H1 (cell line): ENCODE results near the gene SLC22A13. TPM values are rescaled to one million over a fixed set of nuclear protein-coding genes. Genes with fewer than 3 reads are reported as not detected.

Source experiments
- CTCF ChIA-PET: fragments of 300-600 bp; sonication (Branson Sonifier 250); formaldehyde crosslinking; loops from one replicate; lab custom pipeline; 2021; ENCODE audit not compliant: partially characterized antibody; lab: Charles Lee
- POLR2A ChIA-PET: fragments of 300-600 bp; sonication (Branson Sonifier 250); formaldehyde crosslinking; loops from one replicate; lab custom pipeline; 2021; ENCODE audit warnings: inconsistent platforms; ENCODE audit not compliant: partially characterized antibody; lab: Charles Lee
- DNase-seq, 2 experiments: peaks; one replicate each; pipeline versions ENCODE4 v3.0.0 to v3.0.0-alpha.2; 2010 to 2022; ENCODE audit warnings: low spot score in 2 of 2, low read depth in 1 of 2, mixed read lengths in 1 of 2
- FAIRE-seq: peaks from 2 replicates; lab custom pipeline; 2011; peaks lifted over from hg19 to GRCh38; lab: Jason Lieb, UNC
- H2AFZ ChIP-seq: 2 replicates; pipeline ENCODE4 v1.8.1; 2012; ENCODE audit warnings: low read length, inconsistent platforms
- H2AK5ac ChIP-seq: 2 replicates; pipeline ENCODE4 v1.6.1; 2013; ENCODE audit warnings: low read depth, low read length
- H2BK120ac ChIP-seq: replicated peaks from 2 replicates; pipeline ENCODE3; 2013; ENCODE audit warnings: low read depth, low read length, inconsistent platforms
- H2BK12ac ChIP-seq: 2 replicates; pipeline ENCODE4 v1.6.1; 2013; ENCODE audit warnings: low read depth, low read length
- H2BK15ac ChIP-seq: 2 replicates; pipeline ENCODE4 v1.6.1; 2013; ENCODE audit warnings: low read length
- H2BK20ac ChIP-seq: 2 replicates; pipeline ENCODE4 v1.6.1; 2013; ENCODE audit warnings: low read length
- H2BK5ac ChIP-seq: 2 replicates; pipeline ENCODE4 v1.6.1; 2013; ENCODE audit warnings: low read depth, low read length
- H3K14ac ChIP-seq: 2 replicates; pipeline ENCODE4 v1.6.1; 2013; ENCODE audit warnings: inconsistent platforms; ENCODE audit not compliant: insufficient read length
- H3K18ac ChIP-seq: 2 replicates; pipeline ENCODE4 v1.6.1; 2013; ENCODE audit warnings: low read length; ENCODE audit errors: extremely low read depth
- H3K23ac ChIP-seq: 2 replicates; pipeline ENCODE4 v1.6.1; 2013; ENCODE audit warnings: inconsistent platforms; ENCODE audit not compliant: insufficient read length
- H3K23me2 ChIP-seq: 2 replicates; pipeline ENCODE4 v1.6.1; 2013; ENCODE audit warnings: low read depth, low read length
- H3K27ac ChIP-seq: 2 replicates; pipeline ENCODE4 v1.6.1; 2011; ENCODE audit warnings: low read depth, low read length, inconsistent platforms
- H3K27me3 ChIP-seq, 4 experiments: replicated peaks in 1 of 4; 1 replicate in 1 of 4; 2 replicates in 3 of 4; pipeline versions ENCODE4 v1.6.1 to v1.8.1; 2011 to 2013; ENCODE audit warnings: low read length in 3 of 4, mild to moderate bottlenecking in 3 of 4, inconsistent platforms in 2 of 4, mixed read lengths in 2 of 4, moderate library complexity in 1 of 4; ENCODE audit not compliant: control insufficient read depth in 3 of 4, insufficient read depth in 3 of 4; ENCODE audit errors: extremely low read depth in 1 of 4
- H3K36me3 ChIP-seq, 4 experiments: 2 replicates each; pipeline versions ENCODE4 v1.6.1 to v1.8.1; 2011 to 2013; ENCODE audit warnings: mild to moderate bottlenecking in 4 of 4, low read length in 3 of 4, moderate library complexity in 2 of 4, control low read depth in 1 of 4, inconsistent platforms in 1 of 4; ENCODE audit not compliant: insufficient read depth in 4 of 4, control insufficient read depth in 2 of 4
- H3K4ac ChIP-seq: replicated peaks from 2 replicates; pipeline ENCODE3; 2013; ENCODE audit warnings: low read length, low read depth, mixed read lengths, inconsistent platforms; ENCODE audit not compliant: insufficient read length
- H3K4me1 ChIP-seq, 4 experiments: replicated peaks in 1 of 4; 1 replicate in 1 of 4; 2 replicates in 3 of 4; pipeline versions ENCODE4 v1.6.1 to v1.8.1; 2011 to 2013; ENCODE audit warnings: low read length in 3 of 4, inconsistent platforms in 2 of 4, mixed read lengths in 1 of 4; ENCODE audit not compliant: insufficient read depth in 4 of 4, control insufficient read depth in 3 of 4
- H3K4me2 ChIP-seq, 2 experiments: 2 replicates each; pipeline versions ENCODE4 v1.6.1 to v1.8.1; 2011 to 2013; ENCODE audit warnings: low read depth in 2 of 2, low read length in 2 of 2, control low read depth in 1 of 2, inconsistent platforms in 1 of 2, mild to moderate bottlenecking in 1 of 2; ENCODE audit not compliant: insufficient read depth in 1 of 2
- H3K4me3 ChIP-seq, 4 experiments: fragments of 200-600, 300-600 bp in 1 of 4; sonication (generic), shearing (Covaris generic), sonication (Bioruptor Twin) in 1 of 4; 2 replicates each; pipeline versions ENCODE4 v1.5.1 to v1.8.1; 2011 to 2016; ENCODE audit warnings: low read length in 4 of 4, low read depth in 3 of 4, control low read depth in 2 of 4, inconsistent platforms in 2 of 4, mild to moderate bottlenecking in 2 of 4, mixed read lengths in 1 of 4, moderate library complexity in 1 of 4; ENCODE audit not compliant: insufficient read depth in 2 of 4; ENCODE audit errors: extremely low read depth in 1 of 4
- H3K56ac ChIP-seq: replicated peaks from 2 replicates; pipeline ENCODE3; 2013; ENCODE audit warnings: low read depth, mild to moderate bottlenecking, mixed read lengths, low read length, inconsistent platforms; ENCODE audit not compliant: insufficient read length
- H3K79me1 ChIP-seq: 2 replicates; pipeline ENCODE4 v1.6.1; 2013; ENCODE audit warnings: low read depth, low read length, control low read depth
- H3K79me2 ChIP-seq, 2 experiments: 2 replicates each; pipeline versions ENCODE4 v1.6.1 to v1.8.1; 2012 to 2013; ENCODE audit warnings: low read length in 2 of 2, mild to moderate bottlenecking in 2 of 2, inconsistent platforms in 1 of 2; ENCODE audit not compliant: insufficient read depth in 2 of 2, control insufficient read depth in 1 of 2
- H3K9ac ChIP-seq, 4 experiments: replicated peaks in 1 of 4; 1 replicate in 1 of 4; 2 replicates in 3 of 4; pipeline versions ENCODE4 v1.6.1 to v1.8.1; 2011 to 2013; ENCODE audit warnings: low read depth in 3 of 4, low read length in 3 of 4, control low read depth in 2 of 4, mild to moderate bottlenecking in 2 of 4, moderate library complexity in 2 of 4, inconsistent platforms in 1 of 4; ENCODE audit errors: extremely low read depth in 1 of 4
- H3K9me3 ChIP-seq, 2 experiments: 2 replicates each; pipeline versions ENCODE4 v1.6.1 to v1.8.1; 2012 to 2013; ENCODE audit warnings: mild to moderate bottlenecking in 2 of 2, moderate library complexity in 2 of 2, control low read depth in 1 of 2, inconsistent platforms in 1 of 2, low read depth in 1 of 2, low read length in 1 of 2, mixed read lengths in 1 of 2; ENCODE audit not compliant: insufficient read depth in 2 of 2
- H4K20me1 ChIP-seq, 2 experiments: replicated peaks in 1 of 2; 2 replicates each; pipeline versions ENCODE3 to v1.8.1; 2011 to 2013; ENCODE audit warnings: inconsistent platforms in 2 of 2, low read length in 2 of 2, mild to moderate bottlenecking in 1 of 2; ENCODE audit not compliant: insufficient read depth in 2 of 2, control insufficient read depth in 1 of 2
- H4K5ac ChIP-seq: 2 replicates; pipeline ENCODE4 v1.6.1; 2013; ENCODE audit warnings: low read length, low read depth, mixed read lengths, inconsistent platforms; ENCODE audit not compliant: insufficient read length
- H4K8ac ChIP-seq: 2 replicates; pipeline ENCODE4 v1.8.0; 2013; ENCODE audit warnings: mild to moderate bottlenecking, moderate library complexity, low read length, inconsistent platforms; ENCODE audit not compliant: insufficient read depth; ENCODE audit errors: extremely low read depth
- H4K91ac ChIP-seq: replicated peaks from 2 replicates; pipeline ENCODE3; 2013; ENCODE audit warnings: low read length, mixed read lengths, inconsistent platforms; ENCODE audit not compliant: insufficient read length
- JUN ChIP-seq: IDR thresholded peaks from 2 replicates; pipeline ENCODE4 v1.6.1; 2011; ENCODE audit warnings: low read depth, mild to moderate bottlenecking, improper control_type of control experiment, low read length
- MAX ChIP-seq: IDR thresholded peaks from 2 replicates; pipeline ENCODE4 v1.6.1; 2012; ENCODE audit warnings: inconsistent platforms
- RNF2 ChIP-seq: fragments of 200-900, 300-1000 bp; sonication (generic); IDR thresholded peaks from 2 replicates; pipeline ENCODE4 v1.7.1; 2016; ENCODE audit warnings: borderline replicate concordance, low read depth, mild to moderate bottlenecking, antibody characterized with exemption, low read length; ENCODE audit not compliant: poor library complexity, severe bottlenecking; ENCODE audit errors: missing control alignments
- WGBS, 2 experiments: shearing (Covaris generic) in 1 of 2; methylation state at CpG; one replicate each; pipeline versions ENCODE4 v1.1.6 to v1.1.7; 2013 to 2015; ENCODE audit warnings: low lambda C conversion rate in 2 of 2, mixed read lengths in 2 of 2, inconsistent platforms in 1 of 2, low coverage in 1 of 2, missing lambda C conversion rate in 1 of 2; ENCODE audit not compliant: insufficient replicate concordance in 2 of 2, insufficient coverage in 1 of 2, insufficient read length in 1 of 2; ENCODE audit errors: extremely low coverage in 1 of 2, missing lambda C conversion rate in 1 of 2; 5-methylcytosine and 5-hydroxymethylcytosine counted together
- polyA plus RNA-seq, 7 experiments: library from polyadenylated mRNA; depleted of rRNA in 3 of 7; stranded (reverse) in 5 of 7; unstranded in 2 of 7; fragments of >200 nt in 5 of 7; fragments of 200-250 nt in 2 of 7; gene quantifications; 1 replicate in 5 of 7; 2 replicates in 1 of 7; 4 replicates in 1 of 7; pipeline versions ENCODE4 v1.2.1 to v1.2.3, GENCODE V29; 2011 to 2013; ENCODE audit warnings: missing spikeins in 2 of 7, mixed read lengths in 2 of 7
- total RNA-seq: library from RNA; stranded (reverse); fragmentation: NEBNext Ultra II Directional; extraction: Animal tissue kit (Norgen Biotek cat#: 25700); gene quantifications from 2 replicates; pipeline ENCODE4 v1.2.1, GENCODE V29; 2021

SLC22A13 gene
- total and polyA plus RNA-seq, 2 of the 8 experiments (the other 6 are each of a cell fraction or from before 2014, with no cell fraction given), result 0.05 to 0.41 TPM

GRCh38 chr3:38314112-38314763 lies 48.6 kb downstream of the SLC22A13 start:
- Histone ChIP-seq H4K5ac (no peak overlapping the region), H3K23me2 (no peaks in the 10 kb centered on the region; the same call in 1 of the 2 replicates), H2AK5ac (no peak overlapping the region), H4K20me1 (no peaks in the 10 kb centered on the region), H2BK20ac (no peak overlapping the region), H3K79me2 (no peaks in the 10 kb centered on the region), H2BK12ac (no peak overlapping the region), H3K36me3 (no peaks in the 10 kb centered on the region), H4K91ac (no peak overlapping the region), H2BK15ac (no peak overlapping the region), H2BK5ac (no peak overlapping the region), H3K27ac (no peak overlapping the region), H3K56ac (no peak overlapping the region), H3K14ac (no peak overlapping the region), H3K4me3 (no peak overlapping the region), H3K27me3 (no peaks in the 10 kb centered on the region), H3K18ac (no peak overlapping the region; the same call in 1 of the 2 replicates), H3K4me1 (peaks cover 0 to 4% (median 0%) of the 10 kb centered on the region in 4 experiments; a peak in 2 of 7 replicates), H3K9ac (no peak overlapping the region; a peak in 1 of 7 replicates), H3K23ac (no peak overlapping the region), H3K79me1 (no peaks in the 10 kb centered on the region), H3K4ac (no peak overlapping the region), H3K9me3 (no peaks in the 10 kb centered on the region), H3K4me2 (peak overlapping the region in 1 of 2 experiments; percentile 17; a peak in 1 of 4 replicates), H2BK120ac (no peak overlapping the region), H2AFZ (peak overlapping the region; percentile 95), H4K8ac (peak overlapping the region; percentile 65; the same call in 1 of the 2 replicates)
- DNase-seq, result peak in 1 of 2 experiments; percentile 49
- TF ChIP-seq JUN (0 out of 2 replicates have a peak, but pooled peaks have one; percentile 1), RNF2 (no peak), MAX (0 out of 2 replicates have a peak, but pooled peaks have one; percentile 20)
- FAIRE-seq, result no peak
- POLR2A ChIA-PET, result interaction anchor here (0.8 kb wide), 1 partner anchor 142 kb away, joined by 3 read pairs; no protein-coding TSS in a partner anchor
- WGBS, 2 experiments, result 52% methylated on average over 4 of the region's 4 CpGs; no CpG with 5 or more reads in 1 of the 2 experiments
- CTCF ChIA-PET, result interaction anchor here (0.8 to 3.4 kb wide), 5 partner anchors 9 to 182 kb away, joined by 3 to 22 read pairs (median 6); partner anchors contain the start of genes EXOG and XYLB
